Gastroesophageal sphincter (tissue), 4 donors: Measurements from ENCODE around the gene USP46. TPM values are rescaled to one million over a fixed set of nuclear protein-coding genes. Genes with fewer than 3 reads are reported as not detected.

Source experiments
- ATAC-seq: fragments of 150-250 bp; one replicate; pipeline ENCODE4 v1.9.1; 2016; ENCODE audit warnings: mild to moderate bottlenecking, moderate library complexity
- H3K27ac ChIP-seq, 4 donors: fragments of 200-600 bp; sonication (generic) in 3 of 4; 1 replicate in 3 of 4; 2 replicates in 1 of 4; pipeline ENCODE4 v1.5.1; 2016 to 2019
- H3K27me3 ChIP-seq: fragments of 200-600 bp; sonication (generic); one replicate; pipeline ENCODE4 v1.5.1; 2019
- H3K36me3 ChIP-seq, 2 donors: fragments of 200-600 bp; sonication (generic); one replicate each; pipeline ENCODE4 v1.5.1; 2019; ENCODE audit warnings: control low read depth in 1 of 2
- H3K4me1 ChIP-seq, 3 donors: fragments of 200-600 bp; sonication (generic); 1 replicate in 2 of 3; 2 replicates in 1 of 3; pipeline ENCODE4 v1.5.1; 2016 to 2019; ENCODE audit warnings: control low read depth in 2 of 3
- H3K4me3 ChIP-seq, 2 donors: fragments of 200-600 bp; sonication (generic); one replicate each; pipeline ENCODE4 v1.5.1; 2019; ENCODE audit warnings: mild to moderate bottlenecking in 1 of 2, moderate library complexity in 1 of 2
- H3K9me3 ChIP-seq, 3 donors: fragments of 200-600 bp; sonication (generic); one replicate each; pipeline ENCODE4 v1.5.1; 2017 to 2019; ENCODE audit warnings: control low read depth in 2 of 3
- CTCF ChIP-seq, 4 experiments: fragments of 200-600 bp in 2 of 4; fragments of 450-650 bp in 2 of 4; sonication (generic) in 1 of 4; IDR thresholded peaks; one replicate each; pipeline ENCODE4 v1.5.1; 2017 to 2019; ENCODE audit warnings: antibody characterized with exemption in 4 of 4, mild to moderate bottlenecking in 2 of 4, moderate library complexity in 2 of 4
- EP300 ChIP-seq: sonication (generic); formaldehyde crosslinking; IDR thresholded peaks from one replicate; pipeline ENCODE4 v1.6.1; 2017; ENCODE audit warnings: antibody characterized with exemption, mild to moderate bottlenecking
- POLR2A ChIP-seq, 2 donors: fragments of 450-650 bp; IDR thresholded peaks; one replicate each; pipeline ENCODE4 v1.6.1; 2017; ENCODE audit warnings: antibody characterized with exemption in 2 of 2, mild to moderate bottlenecking in 2 of 2, moderate library complexity in 1 of 2
- POLR2AphosphoS5 ChIP-seq: sonication (generic); formaldehyde crosslinking; IDR thresholded peaks from one replicate; pipeline ENCODE4 v1.6.1; 2017; ENCODE audit warnings: antibody characterized with exemption
- WGBS, 2 donors: methylation state at CpG; one replicate each; pipeline ENCODE4 v1.1.5; 2018; ENCODE audit warnings: low coverage in 1 of 2; 5-methylcytosine and 5-hydroxymethylcytosine counted together
- total RNA-seq, 4 donors: library from RNA; depleted of rRNA; stranded (reverse); fragments of >200 nt; gene quantifications; one replicate each; pipeline ENCODE4 v1.1.0, GENCODE V29; 2016

USP46 gene
- total RNA-seq, 4 donors from 2014 or later: 8.1 to 9.5 (median 8.7) TPM

DNA sequence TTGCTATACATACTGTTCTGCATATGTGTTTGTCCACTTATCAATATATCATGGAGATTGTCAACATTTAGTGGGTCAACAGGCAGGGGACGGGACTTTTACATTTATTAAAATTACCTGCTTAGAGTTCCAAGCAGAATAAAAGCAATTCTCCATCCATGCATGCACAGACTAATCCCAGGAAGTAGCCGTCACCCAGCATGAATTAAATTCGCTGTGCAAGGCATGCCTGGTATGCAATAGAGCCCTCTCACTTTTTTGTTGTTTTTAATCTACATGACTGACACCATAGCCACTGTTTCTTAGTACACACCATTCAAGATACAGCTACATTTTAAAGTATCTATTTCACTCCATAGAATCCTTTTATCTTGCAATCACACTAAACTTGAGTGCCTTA lies 108.9 kb downstream of the USP46 start:
- H3K27me3 ChIP-seq: no peaks in the 10 kb centered on the region
- no peak overlapping the region for H3K27ac ChIP-seq
- no peak overlapping the region for H3K4me3 ChIP-seq
- H3K4me1 ChIP-seq: no peaks in the 10 kb centered on the region
- no peaks in the 10 kb centered on the region for H3K9me3 ChIP-seq
- TF ChIP-seq EP300: no peak
- no peak for TF ChIP-seq POLR2A (IDR thresholded peaks at IDR 0.05)
- no peak for TF ChIP-seq POLR2AphosphoS5
- TF ChIP-seq CTCF (IDR thresholded peaks at IDR 0.05): no peak
- no peak for ATAC-seq
- H3K36me3 ChIP-seq: no peaks in the 10 kb centered on the region
- 72 to 85% methylated on average over 2 to 3 of the region's 3 CpGs for WGBS, 2 donors

DNA sequence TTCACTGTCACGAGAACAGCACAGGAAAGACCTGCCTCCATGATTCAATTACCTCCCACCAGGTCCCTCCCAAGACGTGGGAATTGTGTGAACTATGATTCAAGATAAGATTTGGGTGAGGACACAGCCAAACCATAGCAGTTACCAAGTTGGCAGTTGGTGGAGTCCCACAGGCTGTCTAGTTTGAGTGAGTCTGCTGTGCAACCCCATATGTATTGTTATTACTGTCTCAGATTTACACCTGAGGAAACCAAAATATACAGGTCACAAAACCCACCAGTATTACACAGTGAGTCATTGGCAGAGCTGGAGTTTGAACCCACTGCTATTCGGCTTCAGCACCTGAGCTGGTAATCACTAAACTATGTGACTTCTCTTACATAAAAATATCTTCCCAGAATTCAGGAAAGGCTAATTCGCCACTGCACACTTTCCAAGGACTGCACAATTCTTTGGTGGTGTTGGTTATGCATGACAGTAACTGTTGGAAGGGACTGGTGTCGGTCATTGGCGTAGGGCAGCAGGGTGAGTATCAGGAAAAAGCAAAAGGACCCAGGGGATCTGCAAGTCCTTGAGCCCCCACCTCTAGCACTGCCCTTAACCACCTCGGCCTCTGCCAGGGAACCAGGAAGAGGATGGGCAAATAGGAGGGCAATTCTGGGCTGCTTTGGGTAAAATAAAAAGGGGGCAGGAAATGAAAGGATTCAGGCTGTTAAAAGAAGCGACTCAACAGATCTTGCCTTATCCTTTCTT lies 110.1 kb downstream of the USP46 start:
- Histone ChIP-seq H3K27me3 (no peaks in the 10 kb centered on the region), H3K9me3 (no peaks in the 10 kb centered on the region), H3K27ac (no peak overlapping the region), H3K4me1 (no peaks in the 10 kb centered on the region), H3K4me3 (no peak overlapping the region), H3K36me3 (no peaks in the 10 kb centered on the region)
- no peak for ATAC-seq
- no peak for TF ChIP-seq CTCF (IDR thresholded peaks at IDR 0.05)
- no peak for TF ChIP-seq EP300
- no peak for TF ChIP-seq POLR2AphosphoS5
- TF ChIP-seq POLR2A (IDR thresholded peaks at IDR 0.05): no peak
- WGBS, 2 donors: 78 to 98% methylated on average over 7 to 8 of the region's 8 CpGs

- Histone ChIP-seq H3K27ac (no peak overlapping the region), H3K27me3 (no peaks in the 10 kb centered on the region), H3K4me1 (no peaks in the 10 kb centered on the region), H3K36me3 (no peaks in the 10 kb centered on the region), H3K9me3 (no peaks in the 10 kb centered on the region), H3K4me3 (no peak overlapping the region)
- no peak for ATAC-seq
- 69 to 74% methylated on average over 4 of the region's 4 CpGs for WGBS, 2 donors
- TF ChIP-seq POLR2AphosphoS5 (no peak), EP300 (no peak), CTCF (IDR thresholded peaks at IDR 0.05) (no peak), POLR2A (IDR thresholded peaks at IDR 0.05) (no peak)
Observed at GRCh38 chr4:52546449-52546848, 112.7 kb downstream of the USP46 start.

- Histone ChIP-seq H3K9me3 (no peaks in the 10 kb centered on the region), H3K36me3 (no peaks in the 10 kb centered on the region), H3K27me3 (no peaks in the 10 kb centered on the region), H3K27ac (no peak overlapping the region), H3K4me3 (no peak overlapping the region), H3K4me1 (no peaks in the 10 kb centered on the region)
- WGBS, 2 donors: 42 to 59% methylated on average over 4 to 9 of the region's 13 CpGs
- peak; percentile 71 for ATAC-seq
- peak; percentile 78 to 93 (median 81) for TF ChIP-seq CTCF (IDR thresholded peaks at IDR 0.05)
- no peak for TF ChIP-seq POLR2A (IDR thresholded peaks at IDR 0.05)
- TF ChIP-seq EP300: no peak
- TF ChIP-seq POLR2AphosphoS5: peak; percentile 84
Observed at GRCh38 chr4:52545099-52546069, 113.7 kb downstream of the USP46 start.

Other genes with a start within 250 kb of the USP46 start
- under 1 TPM; 0.08 to 0.93 (median 0.49) TPM for gene ERVMER34-1, start 92.1 kb upstream of the USP46 start, total RNA-seq
- 1 to 10 TPM in 3 of 4 donors, under 1 TPM in 1; 0.62 to 8.8 (median 2.6) TPM for gene RASL11B, start 203.0 kb upstream of the USP46 start, total RNA-seq